Measurements from ENCODE around the gene METTL3. TPM values are rescaled to one million over a fixed set of nuclear protein-coding genes. Genes with fewer than 3 reads are reported as not detected.

METTL3 gene
- total RNA-seq (2012; rRNA removed) (68.9 and 109 TPM in 2 replicates), polyA plus RNA-seq (2012; rRNA removed) (77.5 and 90.6 TPM in 2 replicates), Bru-seq, nascent RNA (percentile 78 among the genes with signal in this experiment), BruChase-seq, experiment 1, labeled RNA remaining after a 6-hour chase (percentile 87 among the genes with signal in this experiment), BruChase-seq, experiment 2, labeled RNA remaining after a 2-hour chase (percentile 84 among the genes with signal in this experiment)
- polyA plus RNA-seq (2012; cell fraction: cytosol; rRNA removed): 54.6 and 81.9 TPM in 2 replicates
- polyA plus RNA-seq (2012; cell fraction: nucleus; rRNA removed; ENCODE audit: low replicate concordance): 398 and 437 TPM in 2 replicates
- long read RNA-seq, transcript METTL3-201 (11 exons, 2,015 nt): major isoform, 29 of 65 reads
- long read RNA-seq, partial matches to known transcripts: 9 of 65 reads
- long read RNA-seq, other reads (novel, unspliced or antisense): 26 of 65 reads

DNA sequence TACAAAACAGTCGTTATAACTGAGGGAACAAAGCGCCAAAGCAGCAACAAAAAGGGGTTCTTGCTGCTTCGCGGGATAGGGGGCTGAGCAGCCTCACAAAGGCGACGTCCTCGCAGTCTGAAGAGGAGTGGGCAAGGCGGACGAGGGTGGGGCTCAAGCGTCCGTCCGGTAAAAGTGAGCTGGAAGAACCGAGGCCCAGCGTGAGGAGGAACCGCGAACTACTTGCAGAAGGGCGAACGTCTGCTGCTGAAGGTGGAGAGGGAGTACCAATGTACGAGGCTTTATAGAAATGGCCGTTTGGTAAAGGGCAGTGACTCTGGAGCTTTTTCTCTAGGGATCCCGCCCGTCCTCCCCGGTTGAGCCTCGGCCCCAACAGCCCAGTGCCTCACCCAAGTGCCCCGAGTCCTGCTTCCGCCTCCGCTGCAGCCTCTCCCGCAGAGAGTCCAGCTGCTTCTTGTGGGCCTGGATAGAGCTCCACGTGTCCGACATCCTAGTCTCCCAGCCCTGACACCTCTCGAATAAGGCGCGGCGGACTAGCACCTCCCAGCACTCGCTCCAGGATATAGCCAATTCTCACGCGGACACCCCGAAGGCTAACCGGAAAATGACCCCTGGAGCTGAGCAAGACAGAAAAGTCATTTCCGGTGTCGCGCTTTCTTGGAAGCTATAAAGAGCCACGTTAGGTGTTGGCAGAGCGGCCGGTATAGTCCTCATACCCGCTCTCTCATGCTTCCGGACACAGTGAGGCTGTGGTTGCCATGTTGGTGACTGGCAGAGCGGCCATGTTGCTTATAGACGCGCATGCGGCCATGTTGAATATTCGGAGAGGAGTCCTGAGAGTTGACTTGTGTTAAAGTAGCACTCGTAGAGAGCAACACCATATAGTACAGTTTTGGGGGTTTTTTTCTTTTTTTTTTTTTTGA is at the start of gene METTL3:
TSS of gene METTL3 (minus strand) at position 606 of the 923 bp plus-strand sequence. CDS start at position 489, 117 bp downstream.
- intact Hi-C loops (cut with micrococcal nuclease) (loop anchor here (1.0 to 5.0 kb wide), 3 partner anchors 10 to 127 kb away; partner anchors contain the start of gene SUPT16H), in situ Hi-C loops (cut with MboI; ENCODE audit: low sequenced_read_pairs) (no loop called here), dilution Hi-C loops (cut with HindIII; ENCODE audit: low sequenced_read_pairs, unreplicated experiment) (no loop called here)
- Histone ChIP-seq H4K91ac (ENCODE audit: insufficient read depth, low read depth, low read length) (peak within 1 kb of the TSS; percentile 84), H2BK5ac (ENCODE audit: low read depth, low read length, poor library complexity, severe bottlenecking) (peak within 1 kb of the TSS; percentile 64), H3K9me1 (ENCODE audit: insufficient read depth, low read length) (no peaks in the 10 kb centered on the region; the same call in 1 of the 2 replicates), H3K4me1 (ENCODE audit: control insufficient read depth, insufficient read depth, low read length) (no peaks in the 10 kb centered on the region), H3K4me3 (ENCODE audit: insufficient read depth, low read depth, low read length) (peak within 1 kb of the TSS; percentile 68), H3K56ac (ENCODE audit: extremely low read depth, insufficient read depth, low read length) (peak within 1 kb of the TSS; percentile 81), H3K4me2 (ENCODE audit: low read depth, low read length) (peak within 1 kb of the TSS; percentile 94), H2AFZ (replicated peaks; ENCODE audit: low read length, poor library complexity) (peak within 1 kb of the TSS; percentile 92), H4K5ac (ENCODE audit: low read depth, low read length) (peak within 1 kb of the TSS; percentile 86), H4K20me1 (ENCODE audit: insufficient read depth, low read length) (no peaks in the 10 kb centered on the region), H2AK9ac (replicated peaks; ENCODE audit: low read depth, low read length, poor library complexity) (peak within 1 kb of the TSS; percentile 89), H2BK20ac (ENCODE audit: low read depth, low read length) (no peak within 1 kb of the TSS), H3K27me3 (ENCODE audit: control insufficient read depth, insufficient read depth, low read length) (no peaks in the 10 kb centered on the region), H3K9ac (ENCODE audit: low read depth, low read length) (peak within 1 kb of the TSS; percentile 77), H2BK120ac (ENCODE audit: low read depth, low read length) (no peak within 1 kb of the TSS), H2BK15ac (ENCODE audit: low read depth, low read length) (no peak within 1 kb of the TSS), H3K23ac (ENCODE audit: low read depth, low read length) (peak within 1 kb of the TSS; percentile 82), H4K8ac (ENCODE audit: low read depth in 2 of 2, low read length in 2 of 2) (peak within 1 kb of the TSS; percentile 88 to 93), H2AK5ac (ENCODE audit: low read depth, low read length) (peak within 1 kb of the TSS; percentile 84), H3K36me3 (ENCODE audit: control insufficient read depth, insufficient read depth, low read length) (peaks cover 3% of the 10 kb centered on the region), H3K18ac (ENCODE audit: low read depth, low read length) (no peak within 1 kb of the TSS), H3K9me3 (ENCODE audit: control insufficient read depth, insufficient read depth, low read length) (no peaks in the 10 kb centered on the region), H3K27ac (ENCODE audit: insufficient read depth, low read length) (peak within 1 kb of the TSS; percentile 76), H3K79me1 (ENCODE audit: low read depth in 1 of 2, low read length in 2 of 2) (peaks cover 10 to 32% of the 10 kb centered on the region in 2 experiments), H3K14ac (replicated peaks; ENCODE audit: low read depth, low read length) (peak within 1 kb of the TSS; percentile 84), H3K4ac (ENCODE audit: low read depth, low read length) (peak within 1 kb of the TSS; percentile 76)
- TF ChIP-seq MAZ (IDR thresholded peaks at IDR 0.05; ENCODE audit: borderline replicate concordance, low read depth, low read length): peak; percentile 10; the same call in 1 of the 2 replicates
- TF ChIP-seq, protein P1, sequence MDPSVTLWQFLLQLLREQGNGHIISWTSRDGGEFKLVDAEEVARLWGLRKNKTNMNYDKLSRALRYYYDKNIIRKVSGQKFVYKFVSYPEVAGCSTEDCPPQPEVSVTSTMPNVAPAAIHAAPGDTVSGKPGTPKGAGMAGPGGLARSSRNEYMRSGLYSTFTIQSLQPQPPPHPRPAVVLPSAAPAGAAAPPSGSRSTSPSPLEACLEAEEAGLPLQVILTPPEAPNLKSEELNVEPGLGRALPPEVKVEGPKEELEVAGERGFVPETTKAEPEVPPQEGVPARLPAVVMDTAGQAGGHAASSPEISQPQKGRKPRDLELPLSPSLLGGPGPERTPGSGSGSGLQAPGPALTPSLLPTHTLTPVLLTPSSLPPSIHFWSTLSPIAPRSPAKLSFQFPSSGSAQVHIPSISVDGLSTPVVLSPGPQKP (IDR thresholded peaks at IDR 0.05; ENCODE audit: borderline replicate concordance, low read depth, low read length): no peak
- peak; percentile 39; the same call in 1 of the 2 replicates for TF ChIP-seq MAFK (IDR thresholded peaks at IDR 0.05; ENCODE audit: low read depth, low read length)
- TF ChIP-seq MXI1 (IDR thresholded peaks at IDR 0.05; ENCODE audit: borderline replicate concordance, low read depth, low read length): peak; percentile 99
- TF ChIP-seq CEBPB (IDR thresholded peaks at IDR 0.05; ENCODE audit: low read depth, low read length): 0 out of 2 replicates have a peak, but pooled peaks have one; percentile 4
- peak; percentile 71; the same call in 1 of the 2 replicates for TF ChIP-seq POLR2A (IDR thresholded peaks at IDR 0.05; ENCODE audit: low read depth, low read length)
- TF ChIP-seq, protein P2, sequence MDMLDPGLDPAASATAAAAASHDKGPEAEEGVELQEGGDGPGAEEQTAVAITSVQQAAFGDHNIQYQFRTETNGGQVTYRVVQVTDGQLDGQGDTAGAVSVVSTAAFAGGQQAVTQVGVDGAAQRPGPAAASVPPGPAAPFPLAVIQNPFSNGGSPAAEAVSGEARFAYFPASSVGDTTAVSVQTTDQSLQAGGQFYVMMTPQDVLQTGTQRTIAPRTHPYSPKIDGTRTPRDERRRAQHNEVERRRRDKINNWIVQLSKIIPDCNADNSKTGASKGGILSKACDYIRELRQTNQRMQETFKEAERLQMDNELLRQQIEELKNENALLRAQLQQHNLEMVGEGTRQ (IDR thresholded peaks at IDR 0.05; ENCODE audit: low read depth, low read length): peak; percentile 40
- TF ChIP-seq NFE2L2 (IDR thresholded peaks at IDR 0.05; ENCODE audit: low read depth, low read length): peak; percentile 6; the same call in 1 of the 2 replicates
- no peak for TF ChIP-seq BHLHE40 (IDR thresholded peaks at IDR 0.05; ENCODE audit: low read depth, low read length)
- TF ChIP-seq, protein P3, sequence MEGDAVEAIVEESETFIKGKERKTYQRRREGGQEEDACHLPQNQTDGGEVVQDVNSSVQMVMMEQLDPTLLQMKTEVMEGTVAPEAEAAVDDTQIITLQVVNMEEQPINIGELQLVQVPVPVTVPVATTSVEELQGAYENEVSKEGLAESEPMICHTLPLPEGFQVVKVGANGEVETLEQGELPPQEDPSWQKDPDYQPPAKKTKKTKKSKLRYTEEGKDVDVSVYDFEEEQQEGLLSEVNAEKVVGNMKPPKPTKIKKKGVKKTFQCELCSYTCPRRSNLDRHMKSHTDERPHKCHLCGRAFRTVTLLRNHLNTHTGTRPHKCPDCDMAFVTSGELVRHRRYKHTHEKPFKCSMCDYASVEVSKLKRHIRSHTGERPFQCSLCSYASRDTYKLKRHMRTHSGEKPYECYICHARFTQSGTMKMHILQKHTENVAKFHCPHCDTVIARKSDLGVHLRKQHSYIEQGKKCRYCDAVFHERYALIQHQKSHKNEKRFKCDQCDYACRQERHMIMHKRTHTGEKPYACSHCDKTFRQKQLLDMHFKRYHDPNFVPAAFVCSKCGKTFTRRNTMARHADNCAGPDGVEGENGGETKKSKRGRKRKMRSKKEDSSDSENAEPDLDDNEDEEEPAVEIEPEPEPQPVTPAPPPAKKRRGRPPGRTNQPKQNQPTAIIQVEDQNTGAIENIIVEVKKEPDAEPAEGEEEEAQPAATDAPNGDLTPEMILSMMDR (conservative IDR thresholded peaks at IDR 0.05; ENCODE audit: low read depth, low read length): no peak
- POLR2A ChIA-PET (ENCODE audit: unreplicated experiment): interaction anchor here (0.6 to 1.1 kb wide), 2 partner anchors 11 to 16 kb away, joined by 3 to 4 read pairs; partner anchors contain the start of gene SALL2
- peak; percentile 99 for DNase-seq
- CTCF ChIA-PET: interaction anchor here (0.5 to 2.4 kb wide), 4 partner anchors 12 to 40 kb away, joined by 4 to 11 read pairs (median 4); partner anchors contain the start of gene SALL2
- ATAC-seq (ENCODE audit: low read depth): peak; percentile 99
- WGBS, 2 experiments (ENCODE audit: extremely low coverage in 2 of 2, insufficient read length in 1 of 2): 1% methylated on average over 23 of the region's 53 CpGs; no CpG with 5 or more reads in 1 of the 2 experiments
- BruUV-seq (replicated peaks): TSS peak; percentile 36
